OCI-LY1 (cell line): ENCODE results near the gene STUM.
A peak's percentile ranks its signal among the peaks of the same experiment; 100 is the strongest.

Source experiments
- H2AFZ ChIP-seq: fragments of 200-600 bp; sonication (generic), shearing (Covaris generic); 2 replicates; pipeline ENCODE4 v1.6.0; 2014; ENCODE audit warnings: antibody characterized with exemption, mild to moderate bottlenecking, low read length
- H3F3A ChIP-seq: fragments of 200-600 bp; sonication (generic), shearing (Covaris generic); 2 replicates; pipeline ENCODE4 v1.6.0; 2014; ENCODE audit warnings: mild to moderate bottlenecking, antibody characterized with exemption, low read length, moderate library complexity; ENCODE audit not compliant: insufficient read depth
- H3K27ac ChIP-seq: fragments of 200-600 bp; sonication (generic); 2 replicates; pipeline ENCODE4 v1.5.1; 2014; ENCODE audit warnings: low read length, mixed run types, mild to moderate bottlenecking, low read depth; ENCODE audit not compliant: poor library complexity, severe bottlenecking
- H3K27me3 ChIP-seq: fragments of 200-600 bp; sonication (generic); 2 replicates; pipeline ENCODE4 v1.6.0; 2014; ENCODE audit warnings: antibody characterized with exemption, mild to moderate bottlenecking, low read length, moderate library complexity; ENCODE audit not compliant: insufficient read depth
- H3K36me3 ChIP-seq: fragments of 200-600 bp; sonication (generic); 2 replicates; pipeline ENCODE4 v1.6.1; 2014; ENCODE audit warnings: mild to moderate bottlenecking, antibody characterized with exemption, low read length, moderate library complexity, mixed read lengths; ENCODE audit not compliant: insufficient read depth
- H3K4me1 ChIP-seq: fragments of 200-600 bp; sonication (generic); 2 replicates; pipeline ENCODE4 v1.5.1; 2014; ENCODE audit warnings: mild to moderate bottlenecking, low read length, moderate library complexity; ENCODE audit not compliant: insufficient read depth, severe bottlenecking
- H3K4me2 ChIP-seq: fragments of 200-600 bp; sonication (generic), shearing (Covaris generic); 2 replicates; pipeline ENCODE4 v1.6.1; 2014; ENCODE audit warnings: low read length
- H3K4me3 ChIP-seq: fragments of 200-600 bp; sonication (generic); 2 replicates; pipeline ENCODE4 v1.5.1; 2014; ENCODE audit warnings: low read length, low read depth, mild to moderate bottlenecking, mixed read lengths; ENCODE audit not compliant: poor library complexity, severe bottlenecking
- H3K79me2 ChIP-seq: fragments of 200-600 bp; shearing (Covaris generic); 2 replicates; pipeline ENCODE4 v1.6.1; 2016; ENCODE audit warnings: mixed run types, low read length, mixed read lengths; ENCODE audit not compliant: insufficient read depth
- H3K9ac ChIP-seq: fragments of 200-600 bp; sonication (generic), shearing (Covaris generic); 2 replicates; pipeline ENCODE4 v1.6.1; 2014; ENCODE audit warnings: mild to moderate bottlenecking, low read length, mixed read lengths
- H3K9me2 ChIP-seq: fragments of 200-600 bp; sonication (generic), shearing (Covaris generic); 2 replicates; pipeline ENCODE4 v1.6.1; 2014; ENCODE audit warnings: low read depth, mild to moderate bottlenecking, low read length, mixed read lengths
- H3K9me3 ChIP-seq: fragments of 200-600 bp; shearing (Covaris generic); 2 replicates; pipeline ENCODE4 v1.6.1; 2014; ENCODE audit warnings: low read length, mixed read lengths
- H4K20me1 ChIP-seq: fragments of 200-600 bp; sonication (generic), shearing (Covaris generic); 2 replicates; pipeline ENCODE4 v1.6.0; 2016; ENCODE audit warnings: mild to moderate bottlenecking, low read length; ENCODE audit not compliant: insufficient read depth
- CTCF ChIP-seq: fragments of 200-600 bp; sonication (generic), shearing (Covaris generic); IDR thresholded peaks from 2 replicates; pipeline ENCODE4 v1.5.1; 2017; ENCODE audit warnings: mild to moderate bottlenecking, antibody characterized with exemption, low read length, moderate library complexity, mixed read lengths
- EZH2 ChIP-seq: fragments of 200-600 bp; sonication (generic), shearing (Covaris generic); IDR thresholded peaks from 2 replicates; pipeline ENCODE4 v1.8.0; 2017; ENCODE audit warnings: borderline replicate concordance, mixed run types, mild to moderate bottlenecking, antibody characterized with exemption, low read length, moderate library complexity, mixed read lengths

STUM gene

GRCh38 chr1:226632922-226633351 lies 84.4 kb downstream of the STUM start:
- Histone ChIP-seq H3K27me3 (no peaks in the 10 kb centered on the region), H4K20me1 (no peaks in the 10 kb centered on the region), H3K4me2 (no peak overlapping the region), H2AFZ (no peak overlapping the region), H3F3A (no peaks in the 10 kb centered on the region), H3K9me2 (no peaks in the 10 kb centered on the region), H3K27ac (peak overlapping the region; percentile 57), H3K9me3 (no peaks in the 10 kb centered on the region), H3K4me1 (peaks cover 55% of the 10 kb centered on the region), H3K79me2 (no peaks in the 10 kb centered on the region), H3K36me3 (peaks cover 53% of the 10 kb centered on the region), H3K4me3 (no peak overlapping the region), H3K9ac (no peak overlapping the region; the same call in 1 of the 2 replicates)
- TF ChIP-seq EZH2 (no peak), CTCF (no peak)

GRCh38 chr1:226633541-226634165 lies 85.1 kb downstream of the STUM start:
- Histone ChIP-seq H3K4me3 (no peak overlapping the region), H3K36me3 (peaks cover 60% of the 10 kb centered on the region), H3K9me3 (no peaks in the 10 kb centered on the region), H4K20me1 (no peaks in the 10 kb centered on the region), H3K79me2 (no peaks in the 10 kb centered on the region), H3K27me3 (no peaks in the 10 kb centered on the region), H3K9ac (no peak overlapping the region; the same call in 1 of the 2 replicates), H3K4me1 (peaks cover 60% of the 10 kb centered on the region), H3K9me2 (no peaks in the 10 kb centered on the region), H3F3A (no peaks in the 10 kb centered on the region), H3K4me2 (no peak overlapping the region), H2AFZ (no peak overlapping the region), H3K27ac (peak overlapping the region; percentile 57)
- TF ChIP-seq CTCF, result no peak
- no peak for TF ChIP-seq EZH2

- Histone ChIP-seq H3F3A (no peaks in the 10 kb centered on the region), H3K36me3 (peaks cover 65% of the 10 kb centered on the region), H3K27me3 (no peaks in the 10 kb centered on the region), H3K4me3 (no peak overlapping the region), H3K27ac (peak overlapping the region; percentile 61), H3K9me2 (no peaks in the 10 kb centered on the region), H2AFZ (no peak overlapping the region), H3K79me2 (no peaks in the 10 kb centered on the region), H3K9me3 (no peaks in the 10 kb centered on the region), H3K9ac (no peak overlapping the region), H3K4me2 (no peak overlapping the region), H4K20me1 (no peaks in the 10 kb centered on the region), H3K4me1 (peaks cover 60% of the 10 kb centered on the region)
- TF ChIP-seq CTCF (peak; percentile 95), EZH2 (no peak)
Observed at GRCh38 chr1:226634166-226634588, 85.6 kb downstream of the STUM start.
